Omental fat pad (tissue), 4 donors: ENCODE results near the gene DHX34. TPM values are rescaled to one million over a fixed set of nuclear protein-coding genes. Genes with fewer than 3 reads are reported as not detected.
A peak's percentile ranks its signal among the peaks of the same experiment; 100 is the strongest.

Experiments
- ATAC-seq: fragments of 150-250 bp; one replicate; pipeline ENCODE4 v1.9.1; 2016; ENCODE audit warnings: mild to moderate bottlenecking, moderate library complexity; ENCODE audit not compliant: low FRiP score
- DNase-seq: peaks from one replicate; pipeline ENCODE4 v3.0.0-alpha.2; 2019; ENCODE audit warnings: low spot score
- total RNA-seq, 4 donors: library from RNA; depleted of rRNA; stranded (reverse); fragments of >200 nt; gene quantifications; one replicate each; pipeline ENCODE4 v1.1.0, GENCODE V29; 2016
- TF ChIP-seq, protein P1 (sequence below), 3 donors: fragments of 450-650 bp; IDR thresholded peaks; one replicate each; pipeline ENCODE4 v1.5.1; 2016 to 2017; ENCODE audit warnings: antibody characterized with exemption in 3 of 3, mild to moderate bottlenecking in 3 of 3, moderate library complexity in 2 of 3

DHX34 gene
- total RNA-seq, 4 donors from 2014 or later: 9.5 to 22.2 (median 14.7) TPM

DNA sequence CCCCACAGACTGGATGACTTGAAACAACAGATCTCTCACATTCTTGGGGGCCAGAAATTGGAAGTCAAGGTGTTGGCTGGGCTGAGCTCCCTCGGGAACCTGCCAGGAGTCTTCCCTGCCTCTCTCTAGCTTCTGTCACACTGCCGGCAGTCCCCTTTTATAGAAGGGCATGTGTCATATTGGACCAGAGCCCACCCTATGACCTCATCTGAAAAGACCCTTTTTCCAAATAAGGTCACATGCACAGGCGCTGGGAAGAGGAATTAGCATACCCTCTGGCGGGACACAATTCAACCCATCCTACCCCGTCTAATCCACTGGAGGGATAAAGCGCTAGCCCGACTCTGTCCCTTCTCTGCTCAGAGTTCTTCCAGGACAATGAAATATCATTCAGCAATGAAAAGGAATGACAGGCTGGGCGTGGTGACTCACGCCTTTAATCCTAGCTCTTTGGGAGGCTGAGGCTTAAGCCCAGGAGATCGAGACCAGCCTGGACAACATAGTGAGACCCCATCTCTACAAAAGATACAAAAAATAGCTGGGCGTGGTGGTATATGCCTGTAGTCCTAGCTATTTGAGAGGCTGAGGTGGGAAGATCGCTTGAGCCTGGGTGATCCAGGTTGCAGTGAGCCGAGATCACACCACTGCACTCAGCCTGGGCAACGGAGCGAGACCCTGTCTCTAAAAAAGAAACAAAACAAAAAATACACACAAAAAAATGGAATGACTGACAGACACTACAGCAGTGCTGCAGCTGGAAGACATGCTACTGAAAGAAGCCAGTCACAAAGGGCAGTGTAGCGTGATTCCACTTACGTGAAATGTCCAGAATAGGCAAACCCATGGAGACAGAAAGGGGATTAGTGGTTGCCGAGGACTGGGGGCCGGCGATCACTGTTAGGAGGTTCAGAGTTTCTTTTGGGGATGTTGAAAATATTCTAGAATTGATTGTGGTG lies 41.7 kb downstream of the DHX34 start:
- TF ChIP-seq, protein P1, sequence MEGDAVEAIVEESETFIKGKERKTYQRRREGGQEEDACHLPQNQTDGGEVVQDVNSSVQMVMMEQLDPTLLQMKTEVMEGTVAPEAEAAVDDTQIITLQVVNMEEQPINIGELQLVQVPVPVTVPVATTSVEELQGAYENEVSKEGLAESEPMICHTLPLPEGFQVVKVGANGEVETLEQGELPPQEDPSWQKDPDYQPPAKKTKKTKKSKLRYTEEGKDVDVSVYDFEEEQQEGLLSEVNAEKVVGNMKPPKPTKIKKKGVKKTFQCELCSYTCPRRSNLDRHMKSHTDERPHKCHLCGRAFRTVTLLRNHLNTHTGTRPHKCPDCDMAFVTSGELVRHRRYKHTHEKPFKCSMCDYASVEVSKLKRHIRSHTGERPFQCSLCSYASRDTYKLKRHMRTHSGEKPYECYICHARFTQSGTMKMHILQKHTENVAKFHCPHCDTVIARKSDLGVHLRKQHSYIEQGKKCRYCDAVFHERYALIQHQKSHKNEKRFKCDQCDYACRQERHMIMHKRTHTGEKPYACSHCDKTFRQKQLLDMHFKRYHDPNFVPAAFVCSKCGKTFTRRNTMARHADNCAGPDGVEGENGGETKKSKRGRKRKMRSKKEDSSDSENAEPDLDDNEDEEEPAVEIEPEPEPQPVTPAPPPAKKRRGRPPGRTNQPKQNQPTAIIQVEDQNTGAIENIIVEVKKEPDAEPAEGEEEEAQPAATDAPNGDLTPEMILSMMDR (IDR thresholded peaks at IDR 0.05): no peak
- ATAC-seq (no peak), DNase-seq (no peak)

GRCh38 chr19:47391510-47392223 lies 42.6 kb downstream of the DHX34 start:
- TF ChIP-seq, protein P1 (IDR thresholded peaks at IDR 0.05): peak in 2 of 3 donors; percentile 33 to 35
- ATAC-seq (peak; percentile 84), DNase-seq (peak; percentile 51)

DNA sequence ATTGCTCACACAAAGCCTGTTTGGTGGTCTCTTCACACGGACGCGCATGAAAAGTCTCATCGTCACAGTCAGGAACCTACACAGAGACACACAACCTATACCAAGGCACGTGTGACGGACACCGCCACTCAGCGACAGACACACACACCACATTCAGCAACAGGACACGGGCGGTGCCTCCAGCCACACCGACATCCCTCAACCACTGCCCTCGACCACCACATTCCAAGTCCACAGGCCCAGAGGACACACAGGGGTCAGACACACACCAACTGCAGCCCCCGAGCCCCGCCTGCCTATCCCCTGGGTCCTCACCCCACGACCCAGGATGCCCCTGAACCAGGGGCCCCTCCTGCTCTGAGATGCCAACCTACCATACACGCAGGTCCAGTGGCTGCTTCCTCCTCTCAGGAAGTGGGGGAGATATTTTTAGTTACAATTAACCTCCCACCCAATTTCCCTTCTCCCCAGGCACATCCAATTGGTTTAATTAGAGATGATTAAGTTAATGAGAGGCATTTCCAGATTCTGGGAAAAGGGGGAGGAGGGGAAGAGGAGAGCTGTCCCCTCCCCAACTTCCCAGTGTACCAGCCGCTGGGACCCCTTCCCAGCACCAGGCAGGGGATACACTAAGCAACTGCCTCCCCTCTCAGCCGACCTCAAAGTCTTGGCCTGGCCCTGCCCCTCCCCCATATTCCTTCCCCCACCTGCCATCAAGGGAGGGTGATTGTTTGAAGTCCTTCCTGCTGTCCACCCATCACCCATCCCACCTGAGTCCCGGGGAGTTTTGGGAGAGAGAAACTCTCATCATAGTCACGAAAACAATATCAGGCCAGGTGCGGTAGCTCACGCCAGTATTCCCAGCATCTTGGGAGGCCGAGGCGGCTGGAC lies 49.8 kb downstream of the DHX34 start:
- no peak for ATAC-seq
- no peak for DNase-seq
- TF ChIP-seq, protein P1 (IDR thresholded peaks at IDR 0.05): no peak

- DNase-seq (no peak), ATAC-seq (no peak)
- TF ChIP-seq, protein P1 (IDR thresholded peaks at IDR 0.05): no peak
Measured at GRCh38 chr19:47402504-47402903, 53.4 kb downstream of the DHX34 start.

DNA sequence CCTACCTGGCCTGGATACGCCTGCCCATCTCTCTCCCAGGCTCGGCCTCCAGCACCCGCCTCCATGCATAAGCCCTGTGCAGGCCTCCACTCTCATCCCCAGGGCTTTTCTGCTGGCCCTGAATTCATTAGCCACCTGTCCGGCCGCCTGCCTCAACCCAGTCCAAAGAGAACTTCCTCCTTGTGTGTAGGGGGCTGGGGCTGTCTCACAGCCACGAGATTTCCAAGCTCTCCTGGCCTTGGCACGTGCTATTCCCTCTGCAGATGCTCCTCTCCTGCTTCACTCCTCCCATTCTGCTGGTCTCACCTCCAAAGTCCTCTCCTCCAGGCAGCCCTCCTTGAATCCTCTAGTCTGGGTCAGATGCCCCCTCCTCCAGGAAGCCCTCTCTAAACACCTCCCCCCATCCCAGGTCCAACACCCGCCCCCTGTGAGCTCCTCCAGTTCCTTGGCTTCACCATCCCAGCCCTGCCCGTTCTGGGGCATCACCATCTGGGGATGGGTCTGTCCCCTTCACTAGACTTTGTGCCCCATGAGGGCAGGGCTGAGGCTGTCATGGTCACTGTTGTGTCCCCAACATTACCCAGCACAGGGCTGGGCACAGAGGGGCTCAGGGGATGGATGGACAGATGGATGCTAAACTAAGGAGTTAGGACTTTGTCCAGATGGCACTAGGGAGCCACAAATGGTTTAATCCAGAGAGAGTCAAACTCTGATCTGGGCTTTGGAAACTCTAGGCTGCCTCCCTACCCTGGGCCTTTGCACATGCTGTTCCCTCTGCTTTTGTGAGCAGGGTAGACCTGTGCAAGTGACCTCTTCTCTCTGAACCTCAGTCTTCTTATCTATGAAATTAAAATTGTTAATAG lies 55.5 kb downstream of the DHX34 start:
- TF ChIP-seq, protein P1 (IDR thresholded peaks at IDR 0.05): no peak
- ATAC-seq (no peak), DNase-seq (no peak)

DNA sequence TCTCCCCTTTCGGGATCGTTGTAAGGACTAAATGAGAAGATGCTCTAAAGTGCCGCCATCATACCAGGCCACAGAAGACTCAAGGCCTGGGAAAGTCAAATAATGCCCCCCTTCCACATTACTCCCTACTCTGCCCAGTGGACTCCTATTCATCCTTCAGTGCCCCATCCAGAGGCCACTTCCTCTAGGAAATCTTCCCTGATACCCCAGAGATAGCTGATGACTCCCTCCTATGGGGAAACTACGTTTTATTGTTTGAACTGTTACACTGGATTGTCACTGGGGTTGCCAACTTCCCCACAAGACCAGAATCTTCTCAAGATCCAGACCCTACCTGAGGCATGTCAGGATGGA lies 56.1 kb downstream of the DHX34 start:
- ATAC-seq (no peak), DNase-seq (no peak)
- TF ChIP-seq, protein P1 (IDR thresholded peaks at IDR 0.05): no peak
